HEK293 (cell line): ENCODE measurements around the gene ZBTB48.
A peak's percentile ranks its signal among the peaks of the same experiment; 100 is the strongest.

ENCODE experiments used
- CTCF ChIP-seq: fragments of 450-650 bp; formaldehyde crosslinking; IDR thresholded peaks from 2 replicates; pipeline ENCODE4 v1.5.1; 2016; ENCODE audit warnings: missing biosample characterization, missing genetic modification characterization
- PRDM1 ChIP-seq: fragments of 450-650 bp; formaldehyde crosslinking; IDR thresholded peaks from 2 replicates; pipeline ENCODE4; 2016; ENCODE audit warnings: missing biosample characterization, missing genetic modification characterization
- TCF7L2 ChIP-seq: IDR thresholded peaks from 2 replicates; pipeline ENCODE4 v1.6.1; 2011; ENCODE audit warnings: low read depth, mild to moderate bottlenecking, inconsistent platforms, low read length, moderate library complexity, borderline replicate concordance
- ZNF26 ChIP-seq: fragments of 450-650 bp; formaldehyde crosslinking; IDR thresholded peaks from 2 replicates; pipeline ENCODE4 v1.5.1; 2016; ENCODE audit warnings: missing biosample characterization, missing genetic modification characterization
- ZNF274 ChIP-seq, 2 experiments: fragments of 200-500 bp in 1 of 2; fragments of 450-650 bp in 1 of 2; sonication (Bioruptor generic) in 1 of 2; formaldehyde crosslinking in 1 of 2; IDR thresholded peaks; 2 replicates each; pipeline versions ENCODE4 v1.5.1 to v1.6.1; 2014 to 2016; ENCODE audit warnings: borderline replicate concordance in 1 of 2, inconsistent platforms in 1 of 2, low read length in 1 of 2, missing biosample characterization in 1 of 2, missing genetic modification characterization in 1 of 2
- ZNF366 ChIP-seq: fragments of 450-650 bp; formaldehyde crosslinking; conservative IDR thresholded peaks from 2 replicates; pipeline ENCODE4 v1.5.1; 2016; ENCODE audit warnings: missing biosample characterization, missing genetic modification characterization
- ZNF707 ChIP-seq: fragments of 450-650 bp; formaldehyde crosslinking; IDR thresholded peaks from 2 replicates; pipeline ENCODE4 v1.5.1; 2016; ENCODE audit warnings: missing biosample characterization, missing genetic modification characterization
- ZNF785 ChIP-seq: fragments of 450-650 bp; formaldehyde crosslinking; IDR thresholded peaks from 2 replicates; pipeline ENCODE4 v1.5.1; 2016; ENCODE audit warnings: missing biosample characterization, missing genetic modification characterization
- ZXDB ChIP-seq: fragments of 450-650 bp; formaldehyde crosslinking; IDR thresholded peaks from 2 replicates; pipeline ENCODE4 v1.5.1; 2016; ENCODE audit warnings: missing biosample characterization, missing genetic modification characterization

GRCh38 chr1:6603238-6603914 lies 23.6 kb downstream of the ZBTB48 start:
- no peak for TF ChIP-seq PRDM1 (tag by site-specific recombination)
- no peak for TF ChIP-seq ZNF274 (IDR thresholded peaks at IDR 0.05; ENCODE audit: low read length)
- no peak for TF ChIP-seq ZNF274 (tag by site-specific recombination; IDR thresholded peaks at IDR 0.05; ENCODE audit: borderline replicate concordance)
- TF ChIP-seq TCF7L2: no peak
- TF ChIP-seq CTCF (tag by site-specific recombination): no peak
- no peak for TF ChIP-seq ZNF26 (tag by site-specific recombination)
- TF ChIP-seq ZNF785 (tag by site-specific recombination): no peak
- TF ChIP-seq ZNF707: no peak
- peak; percentile 85 for TF ChIP-seq ZXDB (tag by site-specific recombination)
- TF ChIP-seq ZNF366 (tag by site-specific recombination): 0 out of 2 replicates have a peak, but pooled peaks have one; percentile 29
